GM12873 (cell line): ENCODE data around the gene NCK2.
A peak's percentile ranks its signal among the peaks of the same experiment; 100 is the strongest.

Experiments used
- TF ChIP-seq, protein P1 (sequence below): IDR thresholded peaks from 2 replicates; pipeline ENCODE4 v1.5.1; 2012; ENCODE audit warnings: low read depth, mild to moderate bottlenecking, moderate library complexity, low read length, control low read depth; ENCODE audit not compliant: insufficient read depth; ENCODE audit errors: missing control alignments

The NCK2 gene

DNA sequence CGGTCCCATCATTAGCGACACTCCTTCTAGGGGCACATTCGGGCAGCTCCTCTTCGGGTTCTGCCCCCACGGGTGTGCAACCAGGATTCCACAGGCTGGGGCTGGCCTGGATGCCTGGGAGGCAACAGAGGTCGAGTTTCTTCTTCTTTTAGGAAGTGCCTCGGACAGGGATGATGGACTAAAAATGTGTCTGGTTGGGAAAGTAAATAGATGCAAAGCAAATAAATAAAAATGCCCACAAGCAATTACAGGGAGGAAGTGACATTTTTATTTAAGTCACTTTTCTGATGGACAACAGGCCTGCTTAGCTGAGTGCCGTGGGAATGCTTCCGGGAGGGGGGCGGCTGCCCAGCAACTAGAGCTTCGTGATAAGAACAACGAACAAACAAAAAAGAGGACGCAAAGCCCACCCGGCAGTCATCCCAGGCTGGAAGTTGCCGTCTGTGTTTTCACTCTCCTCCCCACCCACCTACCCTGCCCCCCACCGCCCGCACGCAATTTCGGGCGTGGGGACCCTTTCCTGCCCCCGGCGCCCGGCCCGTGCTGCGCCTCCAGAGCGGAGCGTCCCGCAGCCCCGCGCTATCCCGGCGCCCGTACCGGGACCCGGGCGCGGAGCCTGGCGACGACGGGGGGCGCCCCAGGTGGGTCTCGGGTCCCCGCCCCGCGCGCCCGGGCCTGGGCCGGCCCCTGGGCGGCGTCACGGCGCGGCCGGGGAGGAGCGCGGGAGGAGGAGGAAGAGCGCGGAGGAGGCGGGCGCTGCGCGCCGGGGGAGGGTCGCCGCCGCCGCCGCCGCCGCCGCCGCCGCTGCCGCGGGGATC, 412 bp upstream of the NCK2 start:
- TF ChIP-seq, protein P1, sequence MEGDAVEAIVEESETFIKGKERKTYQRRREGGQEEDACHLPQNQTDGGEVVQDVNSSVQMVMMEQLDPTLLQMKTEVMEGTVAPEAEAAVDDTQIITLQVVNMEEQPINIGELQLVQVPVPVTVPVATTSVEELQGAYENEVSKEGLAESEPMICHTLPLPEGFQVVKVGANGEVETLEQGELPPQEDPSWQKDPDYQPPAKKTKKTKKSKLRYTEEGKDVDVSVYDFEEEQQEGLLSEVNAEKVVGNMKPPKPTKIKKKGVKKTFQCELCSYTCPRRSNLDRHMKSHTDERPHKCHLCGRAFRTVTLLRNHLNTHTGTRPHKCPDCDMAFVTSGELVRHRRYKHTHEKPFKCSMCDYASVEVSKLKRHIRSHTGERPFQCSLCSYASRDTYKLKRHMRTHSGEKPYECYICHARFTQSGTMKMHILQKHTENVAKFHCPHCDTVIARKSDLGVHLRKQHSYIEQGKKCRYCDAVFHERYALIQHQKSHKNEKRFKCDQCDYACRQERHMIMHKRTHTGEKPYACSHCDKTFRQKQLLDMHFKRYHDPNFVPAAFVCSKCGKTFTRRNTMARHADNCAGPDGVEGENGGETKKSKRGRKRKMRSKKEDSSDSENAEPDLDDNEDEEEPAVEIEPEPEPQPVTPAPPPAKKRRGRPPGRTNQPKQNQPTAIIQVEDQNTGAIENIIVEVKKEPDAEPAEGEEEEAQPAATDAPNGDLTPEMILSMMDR: no peak

DNA sequence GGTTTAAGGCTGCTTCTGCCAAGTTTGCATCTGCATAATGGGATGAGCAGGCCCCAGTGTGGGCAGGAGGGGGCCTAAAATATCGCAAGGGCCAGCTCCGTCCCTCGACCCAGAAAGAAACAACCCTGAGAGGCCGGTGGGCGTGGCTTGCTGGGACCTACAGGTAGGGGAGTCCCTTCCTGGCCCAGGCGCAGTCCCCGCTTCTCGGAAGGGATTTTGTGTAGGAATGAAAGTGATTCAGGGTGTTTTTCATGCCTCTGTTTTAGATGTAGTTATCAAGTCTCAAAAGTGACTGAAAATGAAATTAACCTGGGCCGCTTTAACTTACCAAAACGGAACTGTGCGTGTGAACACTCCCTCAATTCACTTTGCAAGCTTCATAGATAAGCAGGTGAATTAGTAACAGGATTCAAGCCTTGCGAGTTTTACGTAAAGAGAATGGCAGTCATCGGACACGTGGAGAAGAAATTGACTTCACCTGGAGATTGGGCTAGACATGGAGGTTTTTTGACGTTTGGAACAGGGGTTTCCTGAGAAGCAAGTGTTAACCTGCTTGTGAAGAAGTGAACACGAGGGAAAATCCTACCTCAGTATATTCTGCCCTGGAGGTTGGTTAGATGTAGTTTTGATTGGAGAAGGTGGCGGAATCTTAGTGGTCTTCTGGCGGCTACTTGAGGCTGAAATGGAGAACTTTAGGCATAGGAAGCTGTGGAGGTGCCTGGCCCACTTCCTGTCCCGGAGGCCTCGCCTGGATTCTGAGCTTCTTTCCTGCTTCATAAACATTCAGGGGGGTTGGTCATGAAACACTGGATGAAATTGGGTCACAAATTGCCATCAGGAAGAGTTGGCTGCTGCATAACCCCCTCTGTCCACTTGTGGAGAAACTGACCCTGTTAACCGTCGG, 1.7 kb downstream of the NCK2 start:
- TF ChIP-seq, protein P1: no peak

DNA sequence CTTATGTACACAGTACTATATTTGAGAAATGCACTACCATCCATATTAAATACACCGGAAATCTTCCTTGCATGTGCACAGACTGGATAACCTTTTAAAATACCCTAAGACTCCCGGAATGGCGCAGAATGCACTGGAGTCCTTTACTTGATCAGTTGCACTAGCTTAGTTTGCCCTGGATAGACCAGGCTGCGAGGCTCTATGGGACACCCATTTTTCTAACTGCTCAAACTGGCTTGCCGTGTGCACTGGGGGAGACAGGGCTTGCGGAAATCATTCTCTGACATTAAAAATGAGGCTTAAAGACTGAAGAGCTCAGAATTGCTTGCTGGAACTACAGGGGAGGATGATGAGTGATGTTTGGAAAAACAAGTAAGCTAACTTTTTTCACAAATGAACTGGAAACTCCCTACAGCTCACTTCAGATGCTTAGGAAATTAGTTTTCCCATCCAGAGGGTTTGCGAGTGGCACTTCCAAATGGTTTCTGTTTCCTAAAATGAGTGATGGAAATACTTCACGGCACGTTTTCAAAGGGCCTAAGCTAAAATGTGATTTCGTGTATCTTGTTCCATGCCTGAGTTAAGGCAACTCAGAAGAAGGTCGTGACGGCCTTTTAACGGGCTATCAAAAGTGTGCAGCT, 2.7 kb downstream of the NCK2 start:
- TF ChIP-seq, protein P1: no peak

DNA sequence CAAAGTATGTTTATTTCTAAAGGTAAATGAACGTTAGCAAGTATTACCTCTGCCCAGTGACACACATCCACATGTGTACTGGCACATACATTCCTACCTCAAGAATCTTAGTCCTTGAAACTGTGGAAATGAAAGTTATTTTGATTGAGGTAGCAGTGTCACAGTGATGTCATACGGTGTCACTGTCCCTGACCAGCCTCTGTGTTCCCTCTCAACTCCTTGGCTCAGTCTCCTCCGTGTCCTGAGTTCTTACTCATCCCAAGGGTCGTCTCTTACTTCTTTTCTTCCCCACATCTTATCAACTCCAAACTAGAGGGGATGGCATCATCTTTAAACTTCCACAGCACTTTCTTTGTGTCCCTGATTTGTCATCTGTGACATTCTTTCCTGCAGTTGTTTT, 3.3 kb downstream of the NCK2 start:
- TF ChIP-seq, protein P1: no peak

DNA sequence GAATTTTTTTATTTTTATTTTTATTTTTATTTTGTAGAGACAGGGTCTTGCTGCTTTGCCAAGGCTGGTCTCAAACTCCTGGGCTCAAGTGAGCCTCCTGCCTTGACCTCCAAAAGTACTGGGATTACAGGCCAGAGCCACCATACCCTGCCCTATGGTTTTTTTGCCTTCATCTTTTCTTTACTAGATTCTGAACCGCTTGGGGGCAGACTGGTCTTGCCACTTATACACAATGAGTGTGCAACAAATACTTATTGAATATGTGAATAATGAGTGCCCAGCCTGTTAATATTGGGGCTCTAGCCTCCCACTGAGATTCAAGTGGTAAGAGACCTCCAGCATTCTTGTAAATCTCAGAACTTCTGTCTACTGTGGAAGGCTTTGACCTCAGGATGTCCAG, 3.9 kb downstream of the NCK2 start:
- TF ChIP-seq, protein P1: peak; percentile 36

DNA sequence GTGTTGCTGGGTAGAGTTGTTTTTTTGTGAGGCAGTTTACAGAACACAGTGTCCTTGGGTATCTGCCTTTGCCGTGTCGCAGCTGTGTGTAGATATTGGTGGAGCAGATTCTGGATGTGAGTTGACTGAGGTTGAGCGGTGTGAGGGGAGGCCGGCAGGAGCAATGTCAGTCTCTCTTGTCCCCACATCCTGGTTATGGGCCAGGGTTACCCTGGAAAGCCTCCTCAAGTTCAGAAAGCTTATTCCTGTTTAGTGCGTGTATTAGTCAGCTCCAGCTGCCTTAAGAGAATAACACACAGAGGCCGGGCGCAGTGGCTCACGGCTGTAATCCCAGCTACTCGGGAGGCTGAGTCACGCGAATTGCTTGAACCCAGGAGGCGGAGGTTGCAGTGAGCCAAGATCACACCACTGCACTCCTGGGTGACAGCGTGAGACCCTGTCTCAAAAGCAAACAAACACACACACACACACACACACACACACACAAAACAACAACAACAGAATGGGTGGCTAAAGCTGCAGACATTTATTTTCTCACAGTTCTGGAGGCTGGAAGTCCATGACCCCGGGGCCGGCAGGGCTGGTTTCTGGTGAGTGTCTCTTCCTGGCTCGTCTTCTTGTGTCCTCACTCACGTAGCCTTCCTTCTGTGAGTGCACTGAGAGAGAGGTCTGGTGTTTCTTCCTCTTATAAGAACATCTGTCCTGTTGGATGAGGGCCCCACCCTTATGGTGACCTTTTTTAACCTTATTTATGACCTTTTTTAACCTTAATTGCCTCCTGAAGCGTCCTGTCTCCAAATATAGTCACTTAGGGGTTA, 5.1 kb downstream of the NCK2 start:
- TF ChIP-seq, protein P1: no peak
